ENCODE measurements around the gene OGDHL.

The OGDHL gene

GRCh38 chr10:49749556-49750491 is 12.3 kb downstream of the OGDHL start:
- Mint-ChIP-seq H3K9me3 (no peaks in the 10 kb centered on the region), H3K36me3 (ENCODE audit: low read depth) (no peaks in the 10 kb centered on the region), H3K4me3 (no peak overlapping the region), H3K27ac (no peak overlapping the region), H3K4me1 (ENCODE audit: low read depth) (no peaks in the 10 kb centered on the region), H3K27me3 (ENCODE audit: low read depth) (no peaks in the 10 kb centered on the region)
- DNase-seq (ENCODE audit: low spot score): no peak

- Mint-ChIP-seq H3K27ac (no peak overlapping the region), H3K36me3 (ENCODE audit: low read depth) (no peaks in the 10 kb centered on the region), H3K9me3 (no peaks in the 10 kb centered on the region), H3K4me1 (ENCODE audit: low read depth) (no peaks in the 10 kb centered on the region), H3K4me3 (no peak overlapping the region), H3K27me3 (ENCODE audit: low read depth) (no peaks in the 10 kb centered on the region)
- no peak for DNase-seq (ENCODE audit: low spot score)
Observed at GRCh38 chr10:49749144-49749543, 13.0 kb downstream of the OGDHL start.

GRCh38 chr10:49748006-49748405 is 14.1 kb downstream of the OGDHL start:
- Mint-ChIP-seq H3K27ac (no peak overlapping the region), H3K4me1 (ENCODE audit: low read depth) (no peaks in the 10 kb centered on the region), H3K9me3 (no peaks in the 10 kb centered on the region), H3K27me3 (ENCODE audit: low read depth) (no peaks in the 10 kb centered on the region), H3K36me3 (ENCODE audit: low read depth) (no peaks in the 10 kb centered on the region), H3K4me3 (no peak overlapping the region)
- DNase-seq (ENCODE audit: low spot score): no peak

GRCh38 chr10:49747303-49747646 is 14.8 kb downstream of the OGDHL start:
- Mint-ChIP-seq H3K4me3 (no peak overlapping the region), H3K9me3 (no peaks in the 10 kb centered on the region), H3K4me1 (ENCODE audit: low read depth) (no peaks in the 10 kb centered on the region), H3K27ac (no peak overlapping the region), H3K27me3 (ENCODE audit: low read depth) (no peaks in the 10 kb centered on the region), H3K36me3 (ENCODE audit: low read depth) (no peaks in the 10 kb centered on the region)
- no peak for DNase-seq (ENCODE audit: low spot score)

GRCh38 chr10:49746626-49747302 is 15.4 kb downstream of the OGDHL start:
- H3K4me1 Mint-ChIP-seq (ENCODE audit: low read depth): no peaks in the 10 kb centered on the region
- H3K36me3 Mint-ChIP-seq (ENCODE audit: low read depth): no peaks in the 10 kb centered on the region
- no peaks in the 10 kb centered on the region for H3K9me3 Mint-ChIP-seq
- H3K4me3 Mint-ChIP-seq: no peak overlapping the region
- H3K27me3 Mint-ChIP-seq (ENCODE audit: low read depth): no peaks in the 10 kb centered on the region
- no peak overlapping the region for H3K27ac Mint-ChIP-seq
- DNase-seq (ENCODE audit: low spot score): no peak

GRCh38 chr10:49745756-49746155 is 16.4 kb downstream of the OGDHL start:
- Mint-ChIP-seq H3K27me3 (ENCODE audit: low read depth) (no peaks in the 10 kb centered on the region), H3K9me3 (no peaks in the 10 kb centered on the region), H3K27ac (no peak overlapping the region), H3K4me3 (no peak overlapping the region), H3K36me3 (ENCODE audit: low read depth) (no peaks in the 10 kb centered on the region), H3K4me1 (ENCODE audit: low read depth) (no peaks in the 10 kb centered on the region)
- DNase-seq (ENCODE audit: low spot score): no peak

GRCh38 chr10:49744924-49745605 is 17.1 kb downstream of the OGDHL start:
- Mint-ChIP-seq H3K36me3 (ENCODE audit: low read depth) (no peaks in the 10 kb centered on the region), H3K4me1 (ENCODE audit: low read depth) (no peaks in the 10 kb centered on the region), H3K27me3 (ENCODE audit: low read depth) (no peaks in the 10 kb centered on the region), H3K27ac (no peak overlapping the region), H3K9me3 (no peaks in the 10 kb centered on the region), H3K4me3 (no peak overlapping the region)
- no peak for DNase-seq (ENCODE audit: low spot score)

- no peaks in the 10 kb centered on the region for H3K4me1 Mint-ChIP-seq (ENCODE audit: low read depth)
- no peaks in the 10 kb centered on the region for H3K27me3 Mint-ChIP-seq (ENCODE audit: low read depth)
- no peaks in the 10 kb centered on the region for H3K36me3 Mint-ChIP-seq (ENCODE audit: low read depth)
- no peaks in the 10 kb centered on the region for H3K9me3 Mint-ChIP-seq
- no peak overlapping the region for H3K4me3 Mint-ChIP-seq
- DNase-seq (ENCODE audit: low spot score): no peak
- no peak overlapping the region for H3K27ac Mint-ChIP-seq
Observed at GRCh38 chr10:49744091-49744685, 17.9 kb downstream of the OGDHL start.

- Mint-ChIP-seq H3K27me3 (ENCODE audit: low read depth) (no peaks in the 10 kb centered on the region), H3K4me3 (no peak overlapping the region), H3K27ac (no peak overlapping the region), H3K4me1 (ENCODE audit: low read depth) (no peaks in the 10 kb centered on the region), H3K9me3 (no peaks in the 10 kb centered on the region), H3K36me3 (ENCODE audit: low read depth) (no peaks in the 10 kb centered on the region)
- no peak for DNase-seq (ENCODE audit: low spot score)
Observed at GRCh38 chr10:49743464-49744075, 18.6 kb downstream of the OGDHL start.

- H3K27me3 Mint-ChIP-seq (ENCODE audit: low read depth): no peaks in the 10 kb centered on the region
- no peak overlapping the region for H3K27ac Mint-ChIP-seq
- H3K4me3 Mint-ChIP-seq: no peak overlapping the region
- no peaks in the 10 kb centered on the region for H3K4me1 Mint-ChIP-seq (ENCODE audit: low read depth)
- DNase-seq (ENCODE audit: low spot score): no peak
- no peaks in the 10 kb centered on the region for H3K9me3 Mint-ChIP-seq
- no peaks in the 10 kb centered on the region for H3K36me3 Mint-ChIP-seq (ENCODE audit: low read depth)
Observed at GRCh38 chr10:49742683-49743463, 19.2 kb downstream of the OGDHL start.

GRCh38 chr10:49741108-49741995 is 20.8 kb downstream of the OGDHL start:
- Mint-ChIP-seq H3K36me3 (ENCODE audit: low read depth) (no peaks in the 10 kb centered on the region), H3K27me3 (ENCODE audit: low read depth) (no peaks in the 10 kb centered on the region), H3K4me1 (ENCODE audit: low read depth) (no peaks in the 10 kb centered on the region), H3K4me3 (no peak overlapping the region), H3K9me3 (no peaks in the 10 kb centered on the region), H3K27ac (no peak overlapping the region)
- DNase-seq (ENCODE audit: low spot score): no peak

GRCh38 chr10:49740346-49741107 is 21.6 kb downstream of the OGDHL start:
- no peak overlapping the region for H3K27ac Mint-ChIP-seq

More at GRCh38 chr10:49740346-49741107, 21.6 kb downstream of the OGDHL start:
- Mint-ChIP-seq H3K9me3 (no peaks in the 10 kb centered on the region), H3K36me3 (ENCODE audit: low read depth) (no peaks in the 10 kb centered on the region), H3K4me1 (ENCODE audit: low read depth) (no peaks in the 10 kb centered on the region), H3K27me3 (ENCODE audit: low read depth) (no peaks in the 10 kb centered on the region), H3K4me3 (no peak overlapping the region)
- no peak for DNase-seq (ENCODE audit: low spot score)
